HepG2 (cell line): ENCODE data around the gene STK38L. TPM values are rescaled to one million over a fixed set of nuclear protein-coding genes. Genes with fewer than 3 reads are reported as not detected.
A peak's percentile ranks its signal among the peaks of the same experiment; 100 is the strongest.

ENCODE experiments used
- AFF4 ChIP-seq: sonication (generic); formaldehyde crosslinking; IDR thresholded peaks from 2 replicates; pipeline ENCODE4 v1.4.0; 2020; ENCODE audit warnings: missing genetic modification reagents
- ATF2 ChIP-seq: sonication (generic); formaldehyde crosslinking; IDR thresholded peaks from 2 replicates; pipeline ENCODE4 v1.4.0; 2020; ENCODE audit warnings: missing genetic modification reagents
- ELK4 ChIP-seq: sonication (generic); formaldehyde crosslinking; IDR thresholded peaks from 2 replicates; pipeline ENCODE4 v1.9.0; 2021; ENCODE audit warnings: missing genetic modification reagents, borderline replicate concordance
- FOXP4 ChIP-seq: sonication (generic); formaldehyde crosslinking; IDR thresholded peaks from 2 replicates; pipeline ENCODE4 v1.4.0; 2020; ENCODE audit warnings: missing genetic modification reagents
- MTERF4 ChIP-seq: sonication (generic); formaldehyde crosslinking; IDR thresholded peaks from 2 replicates; pipeline ENCODE4 v1.8.0; 2023; ENCODE audit warnings: mild to moderate bottlenecking, missing genetic modification reagents
- NCOA5 ChIP-seq: sonication (generic); formaldehyde crosslinking; IDR thresholded peaks from 2 replicates; pipeline ENCODE4 v1.4.0; 2020; ENCODE audit warnings: missing genetic modification reagents
- REPIN1 ChIP-seq: sonication (generic); formaldehyde crosslinking; IDR thresholded peaks from 2 replicates; pipeline ENCODE4 v1.8.0; 2022; ENCODE audit warnings: missing genetic modification reagents, low read depth, mild to moderate bottlenecking, borderline replicate concordance
- SP2 ChIP-seq: sonication (generic); formaldehyde crosslinking; IDR thresholded peaks from 2 replicates; pipeline ENCODE4 v1.5.1; 2020; ENCODE audit warnings: mild to moderate bottlenecking, missing genetic modification reagents
- TARDBP ChIP-seq: sonication (generic); formaldehyde crosslinking; IDR thresholded peaks from 2 replicates; pipeline ENCODE4 v1.8.0; 2022; ENCODE audit warnings: mild to moderate bottlenecking, missing genetic modification reagents
- ZBTB1 ChIP-seq: sonication (generic); formaldehyde crosslinking; IDR thresholded peaks from 2 replicates; pipeline ENCODE4 v1.4.0; 2020; ENCODE audit warnings: missing genetic modification reagents, borderline replicate concordance
- ZBTB34 ChIP-seq: sonication (generic); formaldehyde crosslinking; IDR thresholded peaks from 2 replicates; pipeline ENCODE4 v1.8.0; 2022; ENCODE audit warnings: mild to moderate bottlenecking, missing genetic modification reagents
- ZNF317 ChIP-seq: sonication (generic); formaldehyde crosslinking; IDR thresholded peaks from 2 replicates; pipeline ENCODE4 v1.5.0; 2020; ENCODE audit warnings: mild to moderate bottlenecking, missing genetic modification reagents
- ZNF335 ChIP-seq: sonication (generic); formaldehyde crosslinking; IDR thresholded peaks from 2 replicates; pipeline ENCODE4 v1.4.0; 2020; ENCODE audit warnings: missing genetic modification reagents
- ZNF367 ChIP-seq: sonication (generic); formaldehyde crosslinking; IDR thresholded peaks from 2 replicates; pipeline ENCODE4 v1.4.0; 2020; ENCODE audit warnings: missing genetic modification reagents, borderline replicate concordance
- ZNF607 ChIP-seq: sonication (generic); formaldehyde crosslinking; IDR thresholded peaks from 2 replicates; pipeline ENCODE4 v1.5.1; 2020; ENCODE audit warnings: missing genetic modification reagents, mild to moderate bottlenecking, borderline replicate concordance
- ZNF879 ChIP-seq: sonication (generic); formaldehyde crosslinking; IDR thresholded peaks from 2 replicates; pipeline ENCODE4 v1.8.1; 2023; ENCODE audit warnings: missing genetic modification reagents
- polyA plus RNA-seq, 8 experiments: library from polyadenylated mRNA; depleted of rRNA in 3 of 8; stranded (reverse) in 7 of 8; unstranded in 1 of 8; fragments of >200 nt; fragmentation: Illumina TruSeq in 4 of 8; extraction: Trizol in 4 of 8; gene quantifications; 2 replicates each; pipeline versions ENCODE4 v1.2.1 to v1.2.3, GENCODE V29; 2011 to 2016; ENCODE audit warnings: low read depth in 4 of 8, missing spikeins in 1 of 8, mixed read lengths in 1 of 8; ENCODE audit not compliant: insufficient read depth in 1 of 8
- total RNA-seq, 5 experiments: library from RNA; depleted of rRNA; stranded (reverse); fragments of >200 nt; fragmentation: Illumina TruSeq; extraction: Trizol; gene quantifications; 2 replicates each; pipeline ENCODE4 v1.2.3, GENCODE V29; 2016; ENCODE audit warnings: low read depth in 1 of 5

STK38L gene
- total and polyA plus RNA-seq, 2 of the 13 experiments (the other 11 are each of a cell fraction or from before 2014, with no cell fraction given), result 6.1 to 26.4 TPM

- TF ChIP-seq ATF2 (CRISPR knock-in tag), result peak; percentile 94
- no peak for TF ChIP-seq ZBTB1 (CRISPR knock-in tag)
- peak; percentile 35; the same call in 1 of the 2 replicates for TF ChIP-seq REPIN1 (CRISPR knock-in tag)
- peak; percentile 70 for TF ChIP-seq ZNF335
- TF ChIP-seq MTERF4, result 0 out of 2 replicates have a peak, but pooled peaks have one; percentile 73
- peak; percentile 53; the same call in 1 of the 2 replicates for TF ChIP-seq ELK4 (CRISPR knock-in tag)
- peak; percentile 24 for TF ChIP-seq FOXP4
- no peak for TF ChIP-seq AFF4
- peak; percentile 15; the same call in 1 of the 2 replicates for TF ChIP-seq ZNF317
- no peak for TF ChIP-seq ZNF879 (CRISPR knock-in tag)
- TF ChIP-seq ZNF367 (CRISPR knock-in tag), result 0 out of 2 replicates have a peak, but pooled peaks have one; percentile 60
- 0 out of 2 replicates have a peak, but pooled peaks have one; percentile 59 for TF ChIP-seq ZBTB34 (CRISPR knock-in tag)
- TF ChIP-seq NCOA5, result no peak
- TF ChIP-seq TARDBP (CRISPR knock-in tag), result peak; percentile 81
- peak; percentile 63 for TF ChIP-seq SP2 (CRISPR knock-in tag)
- peak; percentile 69; the same call in 1 of the 2 replicates for TF ChIP-seq ZNF607 (CRISPR knock-in tag)
These were observed at the start of gene STK38L (continued) for GRCh38 chr12:27243804-27244688.
